ENCODE measurements around the gene RPL18A.

RPL18A gene

DNA sequence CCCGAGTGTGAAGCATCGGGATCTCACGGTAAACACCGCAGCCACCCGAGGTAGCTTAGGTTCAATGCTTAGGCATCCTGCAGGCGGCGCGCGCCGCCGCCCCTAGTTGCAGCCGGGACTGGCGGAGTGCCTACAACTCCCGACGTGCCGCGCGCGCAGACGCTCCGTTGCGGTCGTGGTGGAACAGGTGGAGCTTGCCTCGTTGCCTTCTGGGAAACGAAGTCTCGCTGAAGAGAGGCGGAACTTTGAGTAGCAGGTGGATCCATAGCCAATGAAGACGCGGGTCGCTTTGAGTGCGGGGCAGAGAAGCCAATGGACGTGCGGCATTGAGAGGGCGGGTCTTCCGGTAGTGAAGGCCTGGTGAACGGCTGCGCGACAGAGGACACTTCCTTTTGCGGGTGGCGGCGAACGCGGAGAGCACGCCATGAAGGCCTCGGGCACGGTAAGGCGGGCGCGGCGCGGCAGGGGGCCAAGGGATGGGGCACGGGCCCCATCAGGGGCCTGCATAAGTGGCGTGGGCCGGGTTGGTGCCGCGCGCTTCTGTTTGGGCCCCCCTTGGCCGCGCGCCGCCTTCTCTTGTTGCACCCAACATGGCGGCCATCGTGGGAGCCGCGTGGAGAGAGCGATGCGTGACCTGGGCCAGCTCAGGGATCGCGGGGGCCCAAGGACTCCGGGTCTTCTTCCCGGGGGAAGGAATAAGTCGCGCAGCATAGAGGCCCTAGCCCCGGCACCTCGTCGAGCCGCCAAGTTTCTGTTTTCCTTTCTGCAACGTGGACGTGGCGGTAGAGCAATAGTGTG is at the start of gene RPL18A:
Gene RPL18A (plus strand): TSS at position 378 of the 798 bp plus-strand sequence. CDS start 47 bp downstream, at position 425.
- DNase-seq (ENCODE audit: low read depth): peak; percentile 98

- DNase-seq (ENCODE audit: low read depth): no peak
Observed at GRCh38 chr19:17811103-17811502, 48.6 kb upstream of the RPL18A start.

DNA sequence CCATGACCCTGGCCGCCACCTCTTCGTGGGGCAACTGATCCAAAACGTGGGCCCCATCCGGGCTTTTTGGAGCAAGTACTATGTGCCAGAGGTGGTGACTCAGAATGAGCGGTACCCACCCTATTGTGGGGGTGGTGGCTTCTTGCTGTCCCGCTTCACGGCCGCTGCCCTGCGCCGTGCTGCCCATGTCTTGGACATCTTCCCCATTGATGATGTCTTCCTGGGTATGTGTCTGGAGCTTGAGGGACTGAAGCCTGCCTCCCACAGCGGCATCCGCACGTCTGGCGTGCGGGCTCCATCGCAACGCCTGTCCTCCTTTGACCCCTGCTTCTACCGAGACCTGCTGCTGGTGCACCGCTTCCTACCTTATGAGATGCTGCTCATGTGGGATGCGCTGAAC is 48.0 kb upstream of the RPL18A start:
- DNase-seq (ENCODE audit: low read depth): no peak

DNA sequence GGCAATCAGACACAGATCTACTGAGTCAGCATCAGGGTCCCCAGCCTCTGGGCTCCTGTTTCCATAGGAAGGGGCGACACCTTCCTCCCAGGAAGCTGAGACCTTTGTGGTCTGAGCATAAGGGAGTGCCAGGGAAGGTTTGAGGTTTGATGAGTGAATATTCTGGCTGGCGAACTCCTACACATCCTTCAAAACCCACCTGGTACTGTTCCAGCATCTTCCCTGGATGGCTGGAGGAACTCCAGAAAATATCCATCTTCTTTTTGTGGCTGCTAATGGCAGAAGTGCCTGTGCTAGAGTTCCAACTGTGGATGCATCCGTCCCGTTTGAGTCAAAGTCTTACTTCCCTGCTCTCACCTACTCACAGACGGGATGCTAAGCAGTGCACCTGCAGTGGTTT is 47.6 kb upstream of the RPL18A start:
- no peak for DNase-seq (ENCODE audit: low read depth)

GRCh38 chr19:17817668-17818363 is 41.9 kb upstream of the RPL18A start:
- DNase-seq (ENCODE audit: low read depth): no peak

DNA sequence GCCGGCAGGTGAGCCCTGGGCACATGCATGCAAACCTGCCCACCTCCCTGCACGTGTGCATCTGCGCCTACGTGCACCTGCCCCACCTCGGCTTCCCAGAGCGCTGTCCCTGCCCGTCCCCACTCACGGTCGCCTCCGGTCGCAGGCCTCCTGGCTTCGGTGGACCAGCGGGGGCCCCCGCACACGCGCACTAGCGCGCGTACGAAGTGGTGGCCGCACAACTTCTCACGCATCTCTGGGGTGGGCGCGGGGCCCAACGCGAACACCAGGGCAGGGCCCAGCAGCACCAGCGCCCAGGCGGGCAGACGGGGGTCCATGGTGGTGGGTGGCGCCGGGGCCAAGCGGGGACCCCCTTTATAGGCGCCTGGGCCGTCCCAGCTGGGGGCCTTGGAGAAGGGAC is 38.5 kb upstream of the RPL18A start, which contains the start of gene INSL3:
Gene INSL3 (minus strand): TSS at position 330 of the 400 bp plus-strand sequence. CDS start 13 bp downstream, at position 317.
- no peak for DNase-seq (ENCODE audit: low read depth)

DNA sequence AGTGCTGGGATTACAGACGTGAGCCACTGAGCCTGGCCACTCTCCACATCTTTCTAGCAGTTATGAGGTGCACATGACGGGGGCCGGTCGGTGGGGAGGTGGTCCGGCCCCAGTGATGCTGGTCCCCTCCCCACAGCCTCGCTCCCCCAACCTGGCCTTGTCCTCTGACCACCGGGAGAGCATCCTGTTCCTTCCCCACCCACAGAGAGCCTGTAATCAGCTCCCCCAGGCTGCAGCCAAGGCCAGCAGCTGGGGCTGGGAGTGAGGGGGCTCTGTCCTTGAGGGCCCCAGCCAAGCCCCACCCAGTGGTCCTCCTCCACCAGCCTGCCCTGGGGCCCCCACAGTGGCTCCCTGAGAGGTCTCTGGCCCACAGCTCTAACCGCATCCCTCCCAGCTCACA is 35.4 kb upstream of the RPL18A start:
- no peak for DNase-seq (ENCODE audit: low read depth)

GRCh38 chr19:17826508-17827056 is 33.1 kb upstream of the RPL18A start:
- DNase-seq (ENCODE audit: low read depth): no peak

GRCh38 chr19:17829855-17830566 is 29.7 kb upstream of the RPL18A start:
- DNase-seq (ENCODE audit: low read depth): no peak

DNA sequence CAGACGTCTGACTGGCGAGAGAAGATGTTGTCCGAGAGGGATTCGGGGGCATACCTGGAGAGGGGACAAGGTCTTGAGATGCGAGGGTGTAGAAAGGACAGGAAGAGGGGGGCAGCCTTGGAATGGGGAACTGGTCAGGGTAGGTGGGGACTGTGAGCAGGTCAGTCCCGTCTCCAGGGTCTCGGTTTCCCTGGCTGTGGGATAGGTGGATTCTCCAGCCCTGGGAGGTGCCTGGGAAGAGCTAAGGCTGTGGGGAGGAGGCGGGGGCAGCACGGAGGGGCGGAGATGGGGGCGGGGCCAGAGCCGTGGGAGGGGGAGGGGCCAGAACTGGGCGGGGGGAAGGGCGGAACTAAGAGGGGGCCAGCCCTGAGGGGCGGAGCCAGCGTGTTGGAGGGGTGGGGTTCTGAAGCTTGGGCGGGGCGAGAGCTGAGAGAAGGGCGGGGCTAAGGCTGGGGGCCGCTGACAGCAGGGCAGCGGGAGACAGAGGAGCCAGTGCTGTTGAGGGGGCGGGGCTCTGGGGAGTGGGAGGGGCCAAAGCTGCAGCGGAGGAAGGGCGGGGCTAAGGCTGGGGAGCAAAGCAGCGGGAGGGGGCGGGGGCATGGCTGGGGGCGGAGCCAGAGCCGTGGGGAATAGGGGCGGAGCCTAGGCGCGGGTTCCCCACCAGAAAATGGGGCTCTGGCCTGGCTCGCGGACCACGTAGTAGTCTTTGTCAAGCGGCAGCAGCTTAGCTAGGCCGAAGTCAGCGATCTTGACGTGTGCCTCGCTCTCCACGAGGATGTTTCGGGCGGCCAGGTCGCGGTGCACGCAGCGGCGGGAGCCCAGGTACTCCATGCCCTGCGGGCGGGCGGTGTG is 28.9 kb upstream of the RPL18A start:
- peak; percentile 19 for DNase-seq (ENCODE audit: low read depth)

- no peak for DNase-seq (ENCODE audit: low read depth)
Observed at GRCh38 chr19:17831419-17831888, 28.3 kb upstream of the RPL18A start.

- DNase-seq (ENCODE audit: low read depth): no peak
Observed at GRCh38 chr19:17832443-17833208, 27.1 kb upstream of the RPL18A start.

DNA sequence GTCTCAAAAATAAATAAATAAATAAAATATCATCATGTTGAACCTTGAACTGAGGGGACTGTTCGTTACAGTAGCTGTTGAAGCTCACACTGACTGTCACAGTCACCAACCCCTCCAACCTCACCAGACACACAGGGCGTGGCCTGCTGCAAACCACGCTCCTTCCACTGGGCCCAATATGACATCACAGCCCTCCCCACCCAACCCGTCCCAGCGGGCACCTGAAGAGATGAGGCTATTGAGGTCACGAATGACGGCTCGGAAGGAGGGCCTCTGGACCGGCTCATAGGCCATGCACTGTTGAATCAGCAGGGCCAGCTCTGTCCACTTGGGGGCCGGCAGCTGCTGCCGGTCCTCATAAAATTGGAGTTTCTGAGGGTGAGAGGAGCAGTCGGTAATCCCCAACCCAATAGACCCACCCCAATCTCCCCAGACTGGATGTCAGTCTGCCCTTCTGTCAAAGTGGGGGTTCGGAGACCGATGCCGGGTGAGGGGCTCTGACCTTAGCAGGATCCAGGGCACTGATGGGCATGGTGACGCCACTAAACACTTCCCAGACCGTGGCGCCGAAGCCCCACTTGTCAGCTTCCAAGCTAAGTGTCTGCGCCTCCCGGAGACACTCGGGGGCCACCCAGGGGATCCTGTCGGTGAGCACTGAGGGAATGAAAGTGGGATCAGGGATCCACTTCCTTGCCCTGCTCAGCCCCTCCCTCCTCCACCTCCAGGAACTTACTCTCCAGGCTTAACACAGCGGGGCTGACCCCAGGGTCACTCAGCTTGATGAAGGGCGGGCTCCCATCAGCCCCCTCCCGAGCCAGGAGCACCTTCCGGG is 25.1 kb upstream of the RPL18A start:
- no peak for DNase-seq (ENCODE audit: low read depth)

DNA sequence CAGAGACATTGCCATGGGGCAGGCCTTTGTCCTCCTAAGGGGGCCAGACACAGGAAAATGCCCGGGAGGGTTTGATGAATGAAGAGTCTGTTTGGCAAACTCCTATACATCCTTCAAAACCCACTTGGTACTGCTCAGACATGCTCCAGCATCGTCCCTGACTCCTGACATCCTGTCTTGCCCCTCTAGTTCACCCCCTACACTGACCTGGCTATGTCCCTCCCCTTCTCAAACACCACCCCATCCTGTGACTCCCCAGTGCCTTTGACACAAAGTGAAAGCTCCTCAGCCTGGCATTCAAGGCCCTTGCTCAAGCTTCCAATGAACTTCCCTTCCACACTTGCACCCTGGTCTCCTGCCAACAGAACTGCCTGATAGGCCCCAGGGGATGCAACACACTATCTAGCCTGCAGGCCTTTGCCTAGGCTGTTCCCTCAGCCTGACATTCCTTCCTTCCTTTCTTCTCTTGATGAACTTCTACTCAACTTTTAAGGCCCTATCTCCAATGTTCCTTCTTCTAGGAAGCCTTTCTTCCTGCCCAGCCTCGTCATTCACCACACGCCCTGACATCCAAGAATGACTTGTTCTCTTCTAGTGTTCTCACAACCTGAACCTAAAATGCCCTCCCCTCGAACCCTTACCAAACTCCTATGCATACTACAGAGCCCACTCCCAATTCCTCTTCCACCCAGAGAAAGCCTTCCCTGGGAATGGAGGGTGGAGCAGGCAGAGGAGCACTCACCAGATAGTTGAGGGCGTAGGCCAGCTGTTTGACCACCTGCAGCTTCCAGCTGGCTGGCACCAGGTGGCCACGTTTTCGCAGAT is 24.3 kb upstream of the RPL18A start:
- no peak for DNase-seq (ENCODE audit: low read depth)

DNA sequence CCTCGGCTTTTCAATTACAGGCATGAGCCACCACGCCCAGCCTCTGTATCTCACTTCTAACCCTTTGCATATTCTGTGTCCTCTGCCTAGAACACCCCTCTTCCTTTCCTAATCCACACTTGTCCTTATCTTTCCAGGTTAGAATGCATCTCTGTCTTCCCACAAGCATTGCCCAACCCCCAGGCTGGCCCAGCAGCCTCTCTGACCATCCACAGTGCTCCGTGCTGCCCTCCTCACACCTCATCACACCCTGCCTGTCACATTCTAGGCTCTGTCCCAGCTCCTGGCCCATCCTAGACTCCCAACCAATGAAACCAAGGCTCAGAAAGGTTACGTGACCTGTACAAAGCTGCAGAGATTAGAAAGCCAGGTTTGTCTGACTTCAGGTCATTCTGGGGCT is 23.2 kb upstream of the RPL18A start:
- DNase-seq (ENCODE audit: low read depth): no peak

GRCh38 chr19:17837972-17838371 is 21.7 kb upstream of the RPL18A start:
- DNase-seq (ENCODE audit: low read depth): no peak

- no peak for DNase-seq (ENCODE audit: low read depth)
Observed at GRCh38 chr19:17840019-17840418, 19.7 kb upstream of the RPL18A start.

GRCh38 chr19:17841371-17841809 is 18.3 kb upstream of the RPL18A start:
- no peak for DNase-seq (ENCODE audit: low read depth)
